Pancreas (tissue), 10 donors: ENCODE data around the gene GRIK1. TPM values are rescaled to one million over a fixed set of nuclear protein-coding genes. Genes with fewer than 3 reads are reported as not detected.

Source experiments
- ATAC-seq, 4 donors: fragments of 200-7000 bp; cut with Tn5 transposase; one replicate each; pipeline versions ENCODE4 v1.8.0 to v1.9.1; 2020; ENCODE audit warnings: mild to moderate bottlenecking in 4 of 4, moderate library complexity in 4 of 4
- DNase-seq, 6 donors: peaks; one replicate each; pipeline ENCODE4 v3.0.0-alpha.2; 2020
- FAIRE-seq: peaks from 2 replicates; lab custom pipeline; 2012; peaks lifted over from hg19 to GRCh38; lab: Jason Lieb, UNC
- H3K27ac ChIP-seq, 4 donors: fragments of 200-600 bp; sonication (generic); 1 replicate in 3 of 4; 2 replicates in 1 of 4; pipeline versions ENCODE4 v1.5.0 to v1.8.0; 2020
- H3K27me3 ChIP-seq, 4 donors: fragments of 200-600 bp; one replicate each; pipeline ENCODE4 v1.8.0; 2021
- H3K36me3 ChIP-seq, 3 donors: fragments of 200-600 bp; sonication (generic) in 1 of 3; one replicate each; pipeline versions ENCODE4 v1.5.0 to v1.8.0; 2020 to 2021
- H3K4me1 ChIP-seq, 3 donors: fragments of 200-600 bp; one replicate each; pipeline ENCODE4 v1.8.0; 2021
- H3K4me3 ChIP-seq, 4 donors: fragments of 200-600 bp; sonication (generic) in 2 of 4; one replicate each; pipeline versions ENCODE4 v1.5.0 to v1.8.0; 2020 to 2021
- H3K9me3 ChIP-seq, 4 donors: fragments of 200-600 bp; one replicate each; pipeline ENCODE4 v1.8.0; 2021
- CTCF ChIP-seq, 4 donors: fragments of 200-600 bp; sonication (generic) in 3 of 4; IDR thresholded peaks; one replicate each; pipeline versions ENCODE4 v1.5.0 to v1.8.0; 2021; ENCODE audit warnings: antibody characterized with exemption in 4 of 4
- WGBS, 2 donors: extraction: QIAGEN DNeasy Blood & Tissue Kit; methylation state at CpG; one replicate each; pipeline ENCODE4 v1.1.7; 2013; 5-methylcytosine and 5-hydroxymethylcytosine counted together
- intact Hi-C, 3 donors: fragments of 100-400 bp; cut with DNase I; formaldehyde crosslinking; loops; one replicate each; pipeline versions ENCODE4 v1.11.1 to v1.14.2; 2022
- polyA plus RNA-seq, 2 donors: library from polyadenylated mRNA; stranded (reverse); fragments of 200-250 nt; gene quantifications; one replicate each; pipeline ENCODE4 v1.2.3, GENCODE V29; 2013
- total RNA-seq, 6 donors: library from RNA; stranded (reverse); fragmentation: NEBNext Ultra II Directional in 4 of 6; extraction: Animal tissue kit (Norgen Biotek cat#: 25700) in 4 of 6; gene quantifications; one replicate each; pipeline versions ENCODE4 v1.2.1 to v1.2.4, GENCODE V29; 2021 to 2023
- donor health status: healthy with polysubstance abuse.
- donor health status: DM: no; HTN: no; CAD: no; lungs with moderate emphysema.
- donor health status: DM: no; HTN: no; CAD: no.
- donor health status: control.
- donor health status: control.
- donor health status: Bipolar disorder and iron deficiency.
- donor health status: DM: yes; HTN: yes; CAD: no.
- donor health status: DM: no; HTN: no; CAD: no.
- donor health status: DM: no; HTN: no; CAD: no.
- donor health status: DM: yes; HTN: yes; CAD: no.

The GRIK1 gene
- total and polyA plus RNA-seq, 8 donors = 0.02 to 0.09 (median 0.08) TPM; not detected in 5

- FAIRE-seq (no peak), DNase-seq (no peak), ATAC-seq (no peak)
- TF ChIP-seq CTCF (IDR thresholded peaks at IDR 0.05) = no peak
- no peak overlapping the region for H3K4me3 ChIP-seq
- H3K9me3 ChIP-seq = no peaks in the 10 kb centered on the region
- H3K4me1 ChIP-seq = no peaks in the 10 kb centered on the region
- peaks cover 0 to 3% (median 0%) of the 10 kb centered on the region in 4 donors for H3K27me3 ChIP-seq
- no peaks in the 10 kb centered on the region for H3K36me3 ChIP-seq
- H3K27ac ChIP-seq = no peak overlapping the region
- 68 to 69% methylated on average over 4 of the region's 4 CpGs for WGBS, 2 donors
- intact Hi-C loops = no loop called here
Observed at GRCh38 chr21:29953072-29953471, 13.3 kb upstream of the GRIK1 start.

- Histone ChIP-seq H3K27me3 (peaks cover 0 to 3% (median 0%) of the 10 kb centered on the region in 4 donors), H3K36me3 (no peaks in the 10 kb centered on the region), H3K4me3 (no peak overlapping the region), H3K4me1 (no peaks in the 10 kb centered on the region), H3K27ac (no peak overlapping the region), H3K9me3 (no peaks in the 10 kb centered on the region)
- DNase-seq = no peak
- TF ChIP-seq CTCF (IDR thresholded peaks at IDR 0.05) = no peak
- no peak for ATAC-seq
- FAIRE-seq = no peak
- intact Hi-C loops = no loop called here
Observed at GRCh38 chr21:29951911-29952310, 12.1 kb upstream of the GRIK1 start.

- H3K9me3 ChIP-seq = no peaks in the 10 kb centered on the region
- DNase-seq (no peak), ATAC-seq (no peak), FAIRE-seq (no peak)
- no peak for TF ChIP-seq CTCF (IDR thresholded peaks at IDR 0.05)
- no peaks in the 10 kb centered on the region for H3K36me3 ChIP-seq
- 89 to 100% methylated on average over 1 of the region's 1 CpG for WGBS, 2 donors
- no peak overlapping the region for H3K4me3 ChIP-seq
- peaks cover 0 to 3% (median 0%) of the 10 kb centered on the region in 4 donors for H3K27me3 ChIP-seq
- H3K27ac ChIP-seq = no peak overlapping the region
- H3K4me1 ChIP-seq = no peaks in the 10 kb centered on the region
- intact Hi-C loops = no loop called here
Observed at GRCh38 chr21:29949991-29950390, 10.2 kb upstream of the GRIK1 start.

GRCh38 chr21:29947119-29947518 is 7.3 kb upstream of the GRIK1 start:
- Histone ChIP-seq H3K4me3 (no peak overlapping the region), H3K4me1 (no peaks in the 10 kb centered on the region), H3K27me3 (peaks cover 0 to 3% (median 0%) of the 10 kb centered on the region in 4 donors), H3K9me3 (no peaks in the 10 kb centered on the region), H3K36me3 (no peaks in the 10 kb centered on the region), H3K27ac (no peak overlapping the region)
- intact Hi-C loops = no loop called here
- ATAC-seq = no peak
- 50 to 52% methylated on average over 9 of the region's 9 CpGs for WGBS, 2 donors
- no peak for FAIRE-seq
- DNase-seq = no peak
- no peak for TF ChIP-seq CTCF (IDR thresholded peaks at IDR 0.05)

GRCh38 chr21:29943885-29944284 is 4.1 kb upstream of the GRIK1 start:
- no peaks in the 10 kb centered on the region for H3K36me3 ChIP-seq
- no peak for TF ChIP-seq CTCF (IDR thresholded peaks at IDR 0.05)
- no peak overlapping the region for H3K27ac ChIP-seq
- FAIRE-seq = no peak
- intact Hi-C loops = no loop called here
- H3K4me3 ChIP-seq = no peak overlapping the region
- no peaks in the 10 kb centered on the region for H3K9me3 ChIP-seq
- no peak for DNase-seq
- 50 to 70% methylated on average over 4 of the region's 4 CpGs for WGBS, 2 donors
- no peak for ATAC-seq
- H3K4me1 ChIP-seq = no peaks in the 10 kb centered on the region
- peaks cover 0 to 4% (median 0%) of the 10 kb centered on the region in 4 donors for H3K27me3 ChIP-seq
